Stimulated activated naive B cell treated with anti-CD40 and anti-IgM and Interleukin-4, amounts not matched to agents 10 μg/mL and 1 μg/mL and 100 μg/mL, for 72 hours (primary cell): ENCODE data around the gene UGT3A1.

Source experiments
- ATAC-seq, 2 donors: fragments of 150-1000 bp; cut with Tn5 transposase; replicated peaks; 2 replicates each; pipeline ENCODE4 v1.10.0; 2021; ENCODE audit warnings: moderate library complexity in 1 of 2
- DNase-seq: peaks from one replicate; pipeline ENCODE4 v3.0.0; 2021
- H3K27ac Mint-ChIP-seq: one replicate; pipeline ENCODE4 v1.8.0; 2022; ENCODE audit warnings: mild to moderate bottlenecking, mixed read lengths
- H3K27me3 Mint-ChIP-seq, 2 donors: one replicate each; pipeline ENCODE4 v1.8.0; 2022; ENCODE audit warnings: mixed read lengths in 2 of 2
- H3K36me3 Mint-ChIP-seq, 2 donors: one replicate each; pipeline ENCODE4 v1.8.0; 2022; ENCODE audit warnings: mixed read lengths in 2 of 2, mild to moderate bottlenecking in 1 of 2
- H3K4me1 Mint-ChIP-seq, 2 donors: one replicate each; pipeline ENCODE4 v1.8.0; 2022; ENCODE audit warnings: mixed read lengths in 2 of 2, mild to moderate bottlenecking in 1 of 2
- H3K4me3 Mint-ChIP-seq, 2 donors: one replicate each; pipeline ENCODE4 v1.8.0; 2022; ENCODE audit warnings: mild to moderate bottlenecking in 2 of 2, mixed read lengths in 2 of 2, moderate library complexity in 1 of 2
- H3K9me3 Mint-ChIP-seq, 2 donors: one replicate each; pipeline ENCODE4 v1.8.0; 2022; ENCODE audit warnings: mixed read lengths in 2 of 2, mild to moderate bottlenecking in 1 of 2

Gene UGT3A1

GRCh38 chr5:35919191-35919590 is 72.0 kb downstream of the UGT3A1 start:
- H3K27me3 Mint-ChIP-seq = peaks cover 0 to 8% of the 10 kb centered on the region in 2 donors
- H3K27ac Mint-ChIP-seq = no peak overlapping the region
- DNase-seq = no peak
- no peak overlapping the region for H3K4me3 Mint-ChIP-seq
- peaks cover 12 to 36% of the 10 kb centered on the region in 2 donors for H3K4me1 Mint-ChIP-seq
- peaks cover 10 to 16% of the 10 kb centered on the region in 2 donors for H3K9me3 Mint-ChIP-seq
- H3K36me3 Mint-ChIP-seq = peaks cover 5 to 9% of the 10 kb centered on the region in 2 donors
- peak; percentile 5 to 23 for ATAC-seq

- ATAC-seq (peak; percentile 65), DNase-seq (no peak)
- Mint-ChIP-seq H3K27me3 (no peaks in the 10 kb centered on the region), H3K4me1 (peaks cover 23 to 47% of the 10 kb centered on the region in 2 donors), H3K9me3 (peaks cover 7 to 9% of the 10 kb centered on the region in 2 donors), H3K27ac (peak overlapping the region; percentile 62), H3K36me3 (peaks cover 5 to 10% of the 10 kb centered on the region in 2 donors), H3K4me3 (peak overlapping the region; percentile 22 to 26)
Observed at GRCh38 chr5:35908814-35909213, 82.4 kb downstream of the UGT3A1 start.

- H3K27ac Mint-ChIP-seq = peak overlapping the region; percentile 83
- H3K27me3 Mint-ChIP-seq = no peaks in the 10 kb centered on the region
- peaks cover 7 to 9% of the 10 kb centered on the region in 2 donors for H3K9me3 Mint-ChIP-seq
- peak; percentile 57 to 64 for ATAC-seq
- DNase-seq = no peak
- peak overlapping the region; percentile 35 to 43 for H3K4me3 Mint-ChIP-seq
- H3K4me1 Mint-ChIP-seq = peaks cover 23 to 52% of the 10 kb centered on the region in 2 donors
- H3K36me3 Mint-ChIP-seq = peaks cover 5 to 10% of the 10 kb centered on the region in 2 donors
Observed at GRCh38 chr5:35908228-35908627, 83.0 kb downstream of the UGT3A1 start.

GRCh38 chr5:35904443-35905132 is 86.6 kb downstream of the UGT3A1 start:
- DNase-seq = no peak
- no peaks in the 10 kb centered on the region for H3K9me3 Mint-ChIP-seq
- H3K4me3 Mint-ChIP-seq = peak overlapping the region in 1 of 2 donors; percentile 30
- peaks cover 26 to 73% of the 10 kb centered on the region in 2 donors for H3K4me1 Mint-ChIP-seq
- H3K27ac Mint-ChIP-seq = peak overlapping the region; percentile 43
- no peaks in the 10 kb centered on the region for H3K36me3 Mint-ChIP-seq
- peak; percentile 81 to 83 for ATAC-seq
- H3K27me3 Mint-ChIP-seq = no peaks in the 10 kb centered on the region

GRCh38 chr5:35903631-35904203 is 87.5 kb downstream of the UGT3A1 start:
- H3K27ac Mint-ChIP-seq = no peak overlapping the region
- H3K9me3 Mint-ChIP-seq = no peaks in the 10 kb centered on the region
- no peak for ATAC-seq
- H3K36me3 Mint-ChIP-seq = no peaks in the 10 kb centered on the region
- DNase-seq = no peak
- peaks cover 23 to 75% of the 10 kb centered on the region in 2 donors for H3K4me1 Mint-ChIP-seq
- no peaks in the 10 kb centered on the region for H3K27me3 Mint-ChIP-seq
- no peak overlapping the region for H3K4me3 Mint-ChIP-seq

GRCh38 chr5:35902046-35902672 is 89.0 kb downstream of the UGT3A1 start:
- Mint-ChIP-seq H3K27ac (no peak overlapping the region), H3K36me3 (no peaks in the 10 kb centered on the region), H3K9me3 (no peaks in the 10 kb centered on the region), H3K4me1 (peaks cover 18 to 70% of the 10 kb centered on the region in 2 donors), H3K4me3 (no peak overlapping the region), H3K27me3 (no peaks in the 10 kb centered on the region)
- ATAC-seq (peak; percentile 44 to 53), DNase-seq (no peak)
